ENCODE measurements around the gene ZMYM2. TPM values are rescaled to one million over a fixed set of nuclear protein-coding genes. Genes with fewer than 3 reads are reported as not detected.

The ZMYM2 gene
- total RNA-seq, 2 experiments from 2014 or later = 82.8 to 92.0 TPM

GRCh38 chr13:20065516-20065915 is 107.0 kb downstream of the ZMYM2 start:
- Mint-ChIP-seq H3K27me3 (no peaks in the 10 kb centered on the region), H3K9me3 (no peaks in the 10 kb centered on the region), H3K4me1 (peaks cover 2% of the 10 kb centered on the region), H3K27ac (no peak overlapping the region), H3K36me3 (peaks cover 18% of the 10 kb centered on the region), H3K4me3 (no peak overlapping the region)
- no peak for ATAC-seq (ENCODE audit: low read depth)
- DNase-seq = no peak
- POLR2A ChIA-PET = no interaction called here

GRCh38 chr13:20069956-20070355 is 111.4 kb downstream of the ZMYM2 start:
- no peaks in the 10 kb centered on the region for H3K27me3 Mint-ChIP-seq
- H3K9me3 Mint-ChIP-seq = no peaks in the 10 kb centered on the region
- peaks cover 25% of the 10 kb centered on the region for H3K36me3 Mint-ChIP-seq
- no peak overlapping the region for H3K27ac Mint-ChIP-seq
- DNase-seq = no peak
- no peak for ATAC-seq (ENCODE audit: low read depth)
- POLR2A ChIA-PET = no interaction called here
- H3K4me1 Mint-ChIP-seq = peaks cover 5% of the 10 kb centered on the region
- H3K4me3 Mint-ChIP-seq = no peak overlapping the region

- Mint-ChIP-seq H3K27me3 (no peaks in the 10 kb centered on the region), H3K27ac (no peak overlapping the region), H3K4me1 (peaks cover 5% of the 10 kb centered on the region), H3K9me3 (no peaks in the 10 kb centered on the region), H3K4me3 (no peak overlapping the region), H3K36me3 (peaks cover 19% of the 10 kb centered on the region)
- DNase-seq (no peak), ATAC-seq (ENCODE audit: low read depth) (no peak)
- POLR2A ChIA-PET = no interaction called here
These were observed 115.2 kb downstream of the ZMYM2 start for GRCh38 chr13:20073775-20074174.

GRCh38 chr13:20074966-20075365 is 116.4 kb downstream of the ZMYM2 start:
- Mint-ChIP-seq H3K36me3 (peaks cover 17% of the 10 kb centered on the region), H3K27ac (no peak overlapping the region)

GRCh38 chr13:20077086-20077485 is 118.6 kb downstream of the ZMYM2 start:
- no peak overlapping the region for H3K4me3 Mint-ChIP-seq

More at GRCh38 chr13:20074966-20075365, 116.4 kb downstream of the ZMYM2 start:
- DNase-seq (no peak), ATAC-seq (ENCODE audit: low read depth) (no peak)
- Mint-ChIP-seq H3K9me3 (no peaks in the 10 kb centered on the region), H3K27me3 (no peaks in the 10 kb centered on the region), H3K4me1 (peaks cover 3% of the 10 kb centered on the region), H3K4me3 (no peak overlapping the region)
- POLR2A ChIA-PET = no interaction called here

GRCh38 chr13:20080377-20081164 is 122.0 kb downstream of the ZMYM2 start:
- no peaks in the 10 kb centered on the region for H3K4me1 Mint-ChIP-seq
- H3K36me3 Mint-ChIP-seq = peaks cover 11% of the 10 kb centered on the region
- ATAC-seq (ENCODE audit: low read depth) = no peak
- H3K4me3 Mint-ChIP-seq = no peak overlapping the region
- no peaks in the 10 kb centered on the region for H3K9me3 Mint-ChIP-seq
- no peaks in the 10 kb centered on the region for H3K27me3 Mint-ChIP-seq
- no peak for DNase-seq
- no peak overlapping the region for H3K27ac Mint-ChIP-seq
- POLR2A ChIA-PET = no interaction called here

More at GRCh38 chr13:20077086-20077485, 118.6 kb downstream of the ZMYM2 start:
- ATAC-seq (ENCODE audit: low read depth) = no peak
- POLR2A ChIA-PET = no interaction called here
- Mint-ChIP-seq H3K4me1 (peaks cover 3% of the 10 kb centered on the region), H3K27me3 (no peaks in the 10 kb centered on the region), H3K9me3 (no peaks in the 10 kb centered on the region), H3K27ac (no peak overlapping the region), H3K36me3 (peaks cover 9% of the 10 kb centered on the region)
- DNase-seq = no peak

- Mint-ChIP-seq H3K27ac (no peak overlapping the region), H3K9me3 (no peaks in the 10 kb centered on the region), H3K36me3 (no peaks in the 10 kb centered on the region), H3K4me3 (no peak overlapping the region), H3K4me1 (no peaks in the 10 kb centered on the region), H3K27me3 (no peaks in the 10 kb centered on the region)
- DNase-seq = no peak
- no peak for ATAC-seq (ENCODE audit: low read depth)
- POLR2A ChIA-PET = interaction anchor here (1.4 kb wide), 1 partner anchor 29 kb away, joined by 4 read pairs; no protein-coding TSS in a partner anchor
These were observed 131.8 kb downstream of the ZMYM2 start for GRCh38 chr13:20090349-20090748.

GRCh38 chr13:20093951-20094350 is 135.4 kb downstream of the ZMYM2 start:
- DNase-seq (no peak), ATAC-seq (ENCODE audit: low read depth) (no peak)
- no peaks in the 10 kb centered on the region for H3K36me3 Mint-ChIP-seq
- no peaks in the 10 kb centered on the region for H3K4me1 Mint-ChIP-seq
- no peak overlapping the region for H3K4me3 Mint-ChIP-seq
- no peaks in the 10 kb centered on the region for H3K9me3 Mint-ChIP-seq
- peaks cover 19% of the 10 kb centered on the region for H3K27me3 Mint-ChIP-seq
- POLR2A ChIA-PET = interaction anchor here (0.9 kb wide), 1 partner anchor 20 kb away, joined by 3 read pairs; no protein-coding TSS in a partner anchor
- H3K27ac Mint-ChIP-seq = no peak overlapping the region

GRCh38 chr13:20099319-20099718 is 140.8 kb downstream of the ZMYM2 start:
- POLR2A ChIA-PET = no interaction called here
- ATAC-seq (ENCODE audit: low read depth) (no peak), DNase-seq (no peak)
- no peak overlapping the region for H3K27ac Mint-ChIP-seq
- no peaks in the 10 kb centered on the region for H3K36me3 Mint-ChIP-seq
- peaks cover 58% of the 10 kb centered on the region for H3K27me3 Mint-ChIP-seq
- H3K4me1 Mint-ChIP-seq = peaks cover 2% of the 10 kb centered on the region
- no peak overlapping the region for H3K4me3 Mint-ChIP-seq
- H3K9me3 Mint-ChIP-seq = no peaks in the 10 kb centered on the region

- peaks cover 57% of the 10 kb centered on the region for H3K27me3 Mint-ChIP-seq
- peaks cover 2% of the 10 kb centered on the region for H3K4me1 Mint-ChIP-seq
- no peaks in the 10 kb centered on the region for H3K9me3 Mint-ChIP-seq
- ATAC-seq (ENCODE audit: low read depth) = no peak
- DNase-seq = no peak
- no peaks in the 10 kb centered on the region for H3K36me3 Mint-ChIP-seq
- no peak overlapping the region for H3K4me3 Mint-ChIP-seq
- POLR2A ChIA-PET = no interaction called here
- H3K27ac Mint-ChIP-seq = no peak overlapping the region
These were observed 143.2 kb downstream of the ZMYM2 start for GRCh38 chr13:20101467-20102316.

- POLR2A ChIA-PET = no interaction called here
These were observed 144.1 kb downstream of the ZMYM2 start for GRCh38 chr13:20102525-20103180.

GRCh38 chr13:20105161-20105689 is 146.7 kb downstream of the ZMYM2 start:
- H3K4me3 Mint-ChIP-seq = no peak overlapping the region
- H3K27ac Mint-ChIP-seq = no peak overlapping the region
- POLR2A ChIA-PET = no interaction called here
- H3K36me3 Mint-ChIP-seq = no peaks in the 10 kb centered on the region
- H3K4me1 Mint-ChIP-seq = peaks cover 2% of the 10 kb centered on the region
- H3K9me3 Mint-ChIP-seq = no peaks in the 10 kb centered on the region
- peaks cover 51% of the 10 kb centered on the region for H3K27me3 Mint-ChIP-seq
- no peak for ATAC-seq (ENCODE audit: low read depth)
- DNase-seq = no peak

More at GRCh38 chr13:20102525-20103180, 144.1 kb downstream of the ZMYM2 start:
- Mint-ChIP-seq H3K27me3 (peaks cover 64% of the 10 kb centered on the region), H3K9me3 (no peaks in the 10 kb centered on the region), H3K4me3 (no peak overlapping the region), H3K4me1 (peaks cover 2% of the 10 kb centered on the region), H3K36me3 (no peaks in the 10 kb centered on the region), H3K27ac (no peak overlapping the region)
- ATAC-seq (ENCODE audit: low read depth) (no peak), DNase-seq (no peak)

GRCh38 chr13:20106742-20107141 is 148.2 kb downstream of the ZMYM2 start:
- Mint-ChIP-seq H3K4me1 (no peaks in the 10 kb centered on the region), H3K27me3 (peaks cover 42% of the 10 kb centered on the region), H3K36me3 (no peaks in the 10 kb centered on the region), H3K9me3 (no peaks in the 10 kb centered on the region), H3K4me3 (no peak overlapping the region), H3K27ac (no peak overlapping the region)
- DNase-seq = no peak
- POLR2A ChIA-PET = no interaction called here
- no peak for ATAC-seq (ENCODE audit: low read depth)
